ACC112 (cell line): ENCODE measurements around the gene DLG5.

ENCODE experiments used
- H2AFZ ChIP-seq: fragments of 200-600 bp; sonication (generic); one replicate; pipeline ENCODE4 v1.6.0; 2017; ENCODE audit warnings: antibody characterized with exemption, low read length; ENCODE audit not compliant: unreplicated experiment
- H3K27ac ChIP-seq: fragments of 200-600 bp; sonication (generic); 2 replicates; pipeline ENCODE4 v1.5.1; 2014; ENCODE audit warnings: low read depth, mild to moderate bottlenecking, antibody characterized with exemption, low read length, moderate library complexity
- H3K27me3 ChIP-seq: fragments of 200-600 bp; sonication (generic); 2 replicates; pipeline ENCODE4 v1.6.1; 2014; ENCODE audit warnings: mild to moderate bottlenecking, antibody characterized with exemption, low read length, moderate library complexity, mixed read lengths; ENCODE audit not compliant: insufficient read depth
- H3K36me3 ChIP-seq: fragments of 200-600 bp; sonication (generic); 2 replicates; pipeline ENCODE4 v1.6.1; 2016; ENCODE audit warnings: mild to moderate bottlenecking, antibody characterized with exemption, low read length, moderate library complexity, mixed read lengths; ENCODE audit not compliant: insufficient read depth
- H3K4me1 ChIP-seq: fragments of 200-600 bp; sonication (generic); one replicate; pipeline ENCODE4 v1.6.1; 2016; ENCODE audit warnings: low read length, mixed read lengths; ENCODE audit not compliant: insufficient read depth, unreplicated experiment, control insufficient read depth
- H3K4me3 ChIP-seq: fragments of 200-600 bp; sonication (generic); 2 replicates; pipeline ENCODE4 v1.5.1; 2014; ENCODE audit warnings: mild to moderate bottlenecking, low read depth, low read length
- H3K79me2 ChIP-seq: fragments of 200-600 bp; sonication (generic); one replicate; pipeline ENCODE4 v1.6.0; 2016; ENCODE audit warnings: low read length; ENCODE audit not compliant: control insufficient read depth, unreplicated experiment, insufficient read depth

The DLG5 gene

DNA sequence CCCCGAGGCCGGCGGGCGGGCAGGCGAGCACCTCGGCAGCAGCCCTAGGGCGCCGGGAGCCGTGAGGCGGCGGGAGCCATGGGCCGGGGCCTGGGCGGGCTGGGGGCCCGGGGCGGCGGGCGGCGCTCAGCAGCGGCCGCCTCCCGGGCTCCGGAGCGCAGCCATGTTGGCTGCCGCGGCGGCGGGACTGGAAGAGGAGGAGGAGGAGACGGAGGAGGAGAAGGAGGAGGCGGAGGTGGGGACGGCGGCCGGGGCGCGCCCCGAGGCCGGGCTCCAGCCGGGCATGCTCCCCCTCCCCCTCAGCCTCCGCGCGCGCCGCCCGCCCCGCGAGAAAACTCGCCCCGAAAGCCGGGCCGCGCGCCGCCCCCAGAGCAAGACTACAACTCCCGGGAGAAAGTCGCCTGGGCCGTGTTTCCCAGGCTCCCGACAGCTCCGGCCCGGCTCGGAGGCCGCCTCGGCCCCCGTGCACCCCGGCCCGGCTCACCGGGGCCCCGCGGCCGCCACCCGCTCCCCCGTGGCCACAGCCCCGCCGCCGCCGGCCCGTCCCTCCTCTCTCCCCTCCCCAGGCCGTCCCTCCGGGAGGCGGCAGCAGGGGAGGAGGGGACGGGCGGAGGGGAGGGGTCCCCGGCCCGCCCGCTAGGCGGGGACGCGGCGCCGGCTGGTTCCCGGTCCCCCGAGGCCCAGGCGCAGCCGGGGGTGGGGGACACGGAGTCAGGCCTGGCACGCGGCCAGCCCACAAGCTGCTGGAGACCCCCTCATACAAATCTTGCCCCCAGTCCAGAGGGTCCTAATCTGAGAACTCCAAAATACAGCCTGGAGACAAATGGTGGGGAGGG, at the start of gene DLG5:
Gene DLG5 (minus strand): TSS at position 190 of the 836 bp plus-strand sequence. CDS start 235 bp downstream, outside the sequence.
- H3K36me3 ChIP-seq = no peaks in the 10 kb centered on the region
- peaks cover 42% of the 10 kb centered on the region for H3K79me2 ChIP-seq
- H3K27ac ChIP-seq = no peak within 1 kb of the TSS
- peaks cover 13% of the 10 kb centered on the region for H3K4me1 ChIP-seq
- H3K27me3 ChIP-seq = peaks cover 9% of the 10 kb centered on the region
- H2AFZ ChIP-seq = peak within 1 kb of the TSS; percentile 92
- peak within 1 kb of the TSS; percentile 85 for H3K4me3 ChIP-seq

- Histone ChIP-seq H3K27ac (no peak overlapping the region), H3K4me1 (peaks cover 12% of the 10 kb centered on the region), H3K27me3 (no peaks in the 10 kb centered on the region), H2AFZ (no peak overlapping the region), H3K79me2 (no peaks in the 10 kb centered on the region), H3K4me3 (no peak overlapping the region), H3K36me3 (peaks cover 13% of the 10 kb centered on the region)
Observed at GRCh38 chr10:77975086-77975666, 48.6 kb upstream of the DLG5 start.

- H3K79me2 ChIP-seq = no peaks in the 10 kb centered on the region
- no peak overlapping the region for H3K4me3 ChIP-seq
- no peak overlapping the region for H2AFZ ChIP-seq
- H3K4me1 ChIP-seq = peaks cover 12% of the 10 kb centered on the region
- peaks cover 9% of the 10 kb centered on the region; the same call in 1 of the 2 replicates for H3K36me3 ChIP-seq
- no peak overlapping the region for H3K27ac ChIP-seq
- H3K27me3 ChIP-seq = no peaks in the 10 kb centered on the region
Observed at GRCh38 chr10:77974396-77975074, 48.0 kb upstream of the DLG5 start.

DNA sequence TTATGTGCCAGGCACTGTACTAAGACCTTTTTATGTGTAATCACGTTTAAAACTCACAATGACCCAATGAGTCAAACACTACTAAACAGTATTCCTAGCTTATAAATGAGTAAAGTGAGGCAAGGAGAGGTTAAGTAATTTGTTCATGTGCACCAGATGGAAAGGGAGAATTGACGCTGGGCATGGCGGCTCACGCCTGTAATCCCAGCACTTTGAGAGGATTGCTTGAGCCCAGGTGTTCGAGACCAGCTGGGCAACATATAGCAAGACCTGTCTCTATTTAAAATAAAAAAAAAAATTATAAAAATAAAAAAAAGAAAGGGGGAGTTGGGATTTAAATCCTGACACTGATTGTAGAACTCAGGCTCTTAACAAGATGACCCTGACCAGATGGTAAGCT, 46.7 kb upstream of the DLG5 start:
- peaks cover 9% of the 10 kb centered on the region; the same call in 1 of the 2 replicates for H3K36me3 ChIP-seq
- H2AFZ ChIP-seq = no peak overlapping the region
- H3K79me2 ChIP-seq = no peaks in the 10 kb centered on the region
- peaks cover 12% of the 10 kb centered on the region for H3K4me1 ChIP-seq
- no peak overlapping the region for H3K4me3 ChIP-seq
- H3K27ac ChIP-seq = no peak overlapping the region
- no peaks in the 10 kb centered on the region for H3K27me3 ChIP-seq

DNA sequence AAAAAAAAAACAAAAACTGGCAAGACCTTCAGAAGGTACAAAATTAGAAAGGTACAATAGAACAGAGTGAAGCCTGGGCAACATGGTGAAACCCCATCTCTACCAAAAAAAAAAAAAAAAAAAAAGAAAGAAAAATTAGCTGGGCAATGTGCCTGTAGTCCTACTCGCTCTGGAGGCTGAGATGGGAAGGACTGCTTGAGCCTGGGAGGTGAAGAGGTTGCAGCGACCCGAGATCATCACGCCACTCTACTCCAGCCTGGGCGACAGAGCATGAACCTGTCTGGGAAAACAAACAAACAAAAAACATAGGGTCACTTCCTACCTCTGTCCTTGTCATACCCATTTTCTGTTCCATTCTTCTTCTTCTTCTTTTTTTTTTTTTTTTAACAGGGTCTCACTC, 45.6 kb upstream of the DLG5 start:
- Histone ChIP-seq H3K36me3 (peaks cover 6% of the 10 kb centered on the region; the same call in 1 of the 2 replicates), H3K4me1 (peaks cover 12% of the 10 kb centered on the region), H3K4me3 (no peak overlapping the region), H3K27ac (no peak overlapping the region), H3K79me2 (no peaks in the 10 kb centered on the region), H3K27me3 (no peaks in the 10 kb centered on the region), H2AFZ (no peak overlapping the region)

DNA sequence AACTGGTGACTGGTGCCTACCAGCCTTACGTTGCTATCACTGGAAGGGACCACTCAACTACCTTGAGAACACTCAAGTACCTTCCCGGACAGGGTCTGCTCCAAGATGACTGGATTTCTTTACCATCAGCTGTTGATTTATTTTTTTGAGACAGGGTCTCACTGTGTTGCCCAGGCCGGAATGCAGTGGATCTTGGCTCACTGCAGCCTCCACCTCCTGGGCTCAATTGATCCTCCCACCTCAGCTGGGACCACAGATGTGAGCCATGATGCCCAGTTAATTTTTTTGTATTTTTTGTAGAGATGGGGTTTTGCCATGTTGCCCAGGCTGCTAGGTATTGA, 45.2 kb upstream of the DLG5 start:
- Histone ChIP-seq H3K36me3 (0 out of 2 replicates have a peak, but pooled peaks cover 3% of the 10 kb centered on the region), H3K27me3 (no peaks in the 10 kb centered on the region), H3K4me3 (no peak overlapping the region), H3K27ac (peak overlapping the region; percentile 55), H2AFZ (no peak overlapping the region), H3K79me2 (no peaks in the 10 kb centered on the region), H3K4me1 (peaks cover 12% of the 10 kb centered on the region)

DNA sequence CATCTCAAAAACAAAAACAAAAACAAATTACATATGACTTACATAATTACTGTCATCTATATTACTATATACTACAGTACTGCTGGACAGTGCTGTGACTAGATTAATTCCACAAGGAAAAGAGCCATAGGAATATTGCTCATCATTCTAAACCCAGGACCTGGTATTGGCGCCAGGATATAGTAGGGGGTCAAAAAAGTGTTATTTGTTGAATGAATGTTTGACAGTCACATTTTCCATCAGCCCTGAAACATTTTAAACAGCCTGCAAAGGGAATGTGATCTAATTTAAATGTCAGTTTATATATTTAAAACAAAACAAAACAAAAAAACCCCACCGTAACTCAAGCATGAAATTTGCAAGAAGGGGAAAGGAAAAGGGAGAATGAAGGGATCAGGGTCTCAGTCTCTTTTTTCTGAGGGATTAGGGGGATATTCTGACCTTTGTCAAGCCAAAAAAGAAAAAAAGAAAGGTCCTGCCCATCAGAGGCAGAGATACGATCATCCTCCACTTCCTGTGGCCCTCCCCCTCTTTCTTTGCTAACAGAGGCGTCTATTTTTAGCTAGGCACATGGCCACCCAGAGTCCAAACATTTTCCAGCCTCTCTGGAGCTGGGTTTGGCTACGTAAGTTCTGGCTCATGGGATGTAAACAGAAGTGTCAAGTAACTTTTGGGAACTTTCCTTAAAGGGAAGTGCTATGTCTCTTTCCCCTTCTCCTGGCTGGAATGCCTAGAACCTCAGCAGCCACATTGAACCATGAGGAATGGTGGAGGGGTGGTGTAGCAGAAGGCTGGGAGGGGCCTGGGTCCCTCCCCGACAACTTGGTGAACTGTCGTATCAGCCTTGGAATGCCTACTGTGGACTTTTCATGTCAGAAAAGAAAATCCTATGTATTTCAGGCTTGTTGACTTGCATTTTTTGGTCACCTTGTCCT, 44.6 kb upstream of the DLG5 start:
- Histone ChIP-seq H3K4me3 (no peak overlapping the region), H3K4me1 (peaks cover 12% of the 10 kb centered on the region), H3K79me2 (no peaks in the 10 kb centered on the region), H3K27ac (peak overlapping the region; percentile 55), H2AFZ (peak overlapping the region; percentile 35), H3K36me3 (0 out of 2 replicates have a peak, but pooled peaks cover 3% of the 10 kb centered on the region), H3K27me3 (no peaks in the 10 kb centered on the region)

GRCh38 chr10:77969114-77969513, 42.6 kb upstream of the DLG5 start:
- peaks cover 22% of the 10 kb centered on the region for H3K4me1 ChIP-seq
- H3K27me3 ChIP-seq = no peaks in the 10 kb centered on the region
- no peaks in the 10 kb centered on the region for H3K36me3 ChIP-seq
- H2AFZ ChIP-seq = no peak overlapping the region
- H3K27ac ChIP-seq = no peak overlapping the region
- H3K79me2 ChIP-seq = no peaks in the 10 kb centered on the region
- H3K4me3 ChIP-seq = no peak overlapping the region

- peaks cover 22% of the 10 kb centered on the region for H3K4me1 ChIP-seq
- no peak overlapping the region for H3K4me3 ChIP-seq
- H3K79me2 ChIP-seq = no peaks in the 10 kb centered on the region
- no peaks in the 10 kb centered on the region for H3K27me3 ChIP-seq
- H3K27ac ChIP-seq = no peak overlapping the region
- no peaks in the 10 kb centered on the region for H3K36me3 ChIP-seq
- H2AFZ ChIP-seq = no peak overlapping the region
Observed at GRCh38 chr10:77967611-77968022, 41.1 kb upstream of the DLG5 start.

- no peaks in the 10 kb centered on the region for H3K27me3 ChIP-seq
- no peaks in the 10 kb centered on the region for H3K36me3 ChIP-seq
- no peaks in the 10 kb centered on the region for H3K79me2 ChIP-seq
- peak overlapping the region; percentile 18; the same call in 1 of the 2 replicates for H3K27ac ChIP-seq
- H3K4me3 ChIP-seq = no peak overlapping the region
- no peak overlapping the region for H2AFZ ChIP-seq
- H3K4me1 ChIP-seq = peaks cover 10% of the 10 kb centered on the region
Observed at GRCh38 chr10:77965294-77965693, 38.7 kb upstream of the DLG5 start.
